GM12878 (cell line): Measurements from ENCODE around the gene KRT38. TPM values are rescaled to one million over a fixed set of nuclear protein-coding genes. Genes with fewer than 3 reads are reported as not detected.

Experiments
- ATAC-seq: fragments of 200-7000 bp; cut with Tn5 transposase; 3 replicates; pipeline ENCODE4 v1.9.1; 2020; ENCODE audit warnings: mild to moderate bottlenecking, moderate library complexity
- BruUV-seq: library from RNA; stranded (reverse); fragments of 400-500 nt; replicated peaks from 2 replicates; lab custom pipeline; 2021; lab: Mats Ljungman, UMichigan
- CTCF ChIA-PET: fragments of 300-600 bp; sonication (Branson Sonifier 250); formaldehyde crosslinking; extraction: SDS; loops from one replicate; lab custom pipeline; 2021; ENCODE audit warnings: inconsistent platforms; lab: Yijun Ruan, JAX
- POLR2A ChIA-PET: fragments of 350-600 bp; formaldehyde crosslinking; extraction: SDS; loops from one replicate; lab custom pipeline; 2021; ENCODE audit warnings: inconsistent platforms; lab: Charles Lee
- RAD21 ChIA-PET: fragments of 300-600 bp; sonication (Branson Sonifier 250); formaldehyde crosslinking; loops from one replicate; lab custom pipeline; 2023; ENCODE audit warnings: antibody characterized with exemption; ENCODE audit not compliant: unreplicated experiment; lab: Charles Lee
- SMC1A ChIA-PET: fragments of 300-600 bp; sonication (Branson Sonifier 250); formaldehyde crosslinking; loops from one replicate; lab custom pipeline; 2023; ENCODE audit not compliant: unreplicated experiment, uncharacterized antibody; lab: Charles Lee
- DNase-seq: peaks from one replicate; pipeline ENCODE4 v3.0.0-alpha.2; 2011; ENCODE audit warnings: low read depth, low spot score
- FAIRE-seq: peaks from 3 replicates; lab custom pipeline; 2011; peaks lifted over from hg19 to GRCh38; lab: Jason Lieb, UNC
- H2AFZ ChIP-seq: 2 replicates; pipeline ENCODE4 v1.6.0; 2011; ENCODE audit warnings: low read depth, low read length, control low read depth; ENCODE audit not compliant: control insufficient read depth
- H3K27ac ChIP-seq: 2 replicates; pipeline ENCODE4 v1.5.1; 2011; ENCODE audit warnings: control low read depth; ENCODE audit not compliant: control insufficient read depth, insufficient read depth
- H3K27me3 ChIP-seq, 2 experiments: replicated peaks in 1 of 2; 2 replicates each; pipeline versions ENCODE4 v1.6.0 to v1.6.1; 2011; ENCODE audit warnings: low read length in 1 of 2; ENCODE audit not compliant: control insufficient read depth in 2 of 2, insufficient read depth in 2 of 2
- H3K36me3 ChIP-seq, 2 experiments: 2 replicates each; pipeline ENCODE4 v1.5.1; 2011; ENCODE audit warnings: low read length in 1 of 2; ENCODE audit not compliant: control insufficient read depth in 2 of 2, insufficient read depth in 2 of 2
- H3K4me1 ChIP-seq: 2 replicates; pipeline ENCODE4 v1.6.1; 2011; ENCODE audit warnings: mild to moderate bottlenecking, low read length, moderate library complexity, mixed read lengths; ENCODE audit not compliant: control insufficient read depth, insufficient read depth
- H3K4me2 ChIP-seq: 2 replicates; pipeline ENCODE4 v1.6.0; 2011; ENCODE audit warnings: control low read depth; ENCODE audit not compliant: control insufficient read depth, insufficient read depth
- H3K4me3 ChIP-seq: fragments of 200-600 bp; sonication (generic); 2 replicates; pipeline ENCODE4 v1.5.1; 2016
- H3K79me2 ChIP-seq: 2 replicates; pipeline ENCODE4 v1.6.0; 2011; ENCODE audit warnings: low read length; ENCODE audit not compliant: control insufficient read depth, insufficient read depth
- H3K9ac ChIP-seq: 2 replicates; pipeline ENCODE4 v1.8.0; 2011; ENCODE audit warnings: low read length, control low read depth, mixed read lengths; ENCODE audit not compliant: control insufficient read depth, insufficient read depth
- H3K9me3 ChIP-seq: replicated peaks from 3 replicates; pipeline ENCODE4 v1.5.1; 2011; ENCODE audit warnings: mild to moderate bottlenecking, low read length; ENCODE audit not compliant: control insufficient read depth, insufficient read depth
- H4K20me1 ChIP-seq: 2 replicates; pipeline ENCODE4 v1.6.0; 2011; ENCODE audit not compliant: control insufficient read depth, insufficient read depth
- BACH1 ChIP-seq: fragments of 450-650 bp; IDR thresholded peaks from 2 replicates; pipeline ENCODE4 v1.6.1; 2017; ENCODE audit warnings: mild to moderate bottlenecking, borderline replicate concordance
- KDM1A ChIP-seq: fragments of 200-600 bp; sonication (generic); IDR thresholded peaks from 2 replicates; pipeline ENCODE4 v1.6.1; 2016; ENCODE audit warnings: borderline replicate concordance
- MEF2A ChIP-seq: IDR thresholded peaks from 2 replicates; pipeline ENCODE4 v1.6.1; 2011; ENCODE audit warnings: low read depth, mild to moderate bottlenecking, low read length, moderate library complexity; ENCODE audit not compliant: insufficient read depth
- MTA2 ChIP-seq: fragments of 450-650 bp; IDR thresholded peaks from 2 replicates; pipeline ENCODE4 v1.6.1; 2016; ENCODE audit warnings: low read depth, mild to moderate bottlenecking, moderate library complexity
- NR2F1 ChIP-seq: fragments of 450-650 bp; conservative IDR thresholded peaks from 2 replicates; pipeline ENCODE4 v1.6.1; 2017; ENCODE audit warnings: mild to moderate bottlenecking
- PML ChIP-seq: IDR thresholded peaks from 2 replicates; pipeline ENCODE4 v1.6.1; 2012; ENCODE audit warnings: low read length, inconsistent platforms
- RUNX3 ChIP-seq: IDR thresholded peaks from 2 replicates; pipeline ENCODE4 v1.6.1; 2012; ENCODE audit warnings: low read length, inconsistent platforms
- SMAD1 ChIP-seq: fragments of 450-650 bp; IDR thresholded peaks from 2 replicates; pipeline ENCODE4 v1.6.1; 2018; ENCODE audit warnings: mild to moderate bottlenecking, low read depth; ENCODE audit not compliant: partially characterized antibody
- SMARCA5 ChIP-seq: fragments of 450-650 bp; IDR thresholded peaks from 2 replicates; pipeline ENCODE4 v1.6.1; 2017; ENCODE audit warnings: mild to moderate bottlenecking
- SPI1 ChIP-seq: IDR thresholded peaks from 2 replicates; pipeline ENCODE4 v1.6.1; 2011; ENCODE audit warnings: low read depth, mild to moderate bottlenecking, low read length, moderate library complexity, borderline replicate concordance; ENCODE audit not compliant: insufficient read depth
- SRF ChIP-seq, 2 experiments: IDR thresholded peaks; 2 replicates each; pipeline ENCODE4 v1.6.1; 2011; ENCODE audit warnings: low read depth in 2 of 2, low read length in 2 of 2, mild to moderate bottlenecking in 1 of 2, moderate library complexity in 1 of 2
- TBL1XR1 ChIP-seq: IDR thresholded peaks from 2 replicates; pipeline ENCODE4 v1.6.1; 2012; ENCODE audit warnings: low read depth, low read length, improper control_type of control experiment
- ZNF274 ChIP-seq: IDR thresholded peaks from one replicate; pipeline ENCODE4 v1.8.0; 2011; ENCODE audit not compliant: insufficient read length, insufficient read depth
- WGBS: methylation state at CpG from one replicate; pipeline ENCODE4 v1.1.6; 2016; ENCODE audit warnings: low lambda C conversion rate; ENCODE audit not compliant: insufficient replicate concordance, insufficient coverage; ENCODE audit errors: missing lambda C conversion rate; 5-methylcytosine and 5-hydroxymethylcytosine counted together
- in situ Hi-C: fragments of 300-500 bp; cut with MboI; formaldehyde crosslinking; loops from 9 replicates; pipeline ENCODE4 v1.14.3; 2018; ENCODE audit warnings: mixed read lengths
- intact Hi-C: fragments of 100-400 bp; cut with micrococcal nuclease; formaldehyde crosslinking; loops from one replicate; pipeline ENCODE4 v1.14.2; 2022; ENCODE audit not compliant: unreplicated experiment
- polyA plus RNA-seq, 11 experiments: library from polyadenylated mRNA; depleted of rRNA in 4 of 11; unstranded in 6 of 11; stranded (reverse) in 5 of 11; fragments of >200 nt; fragmentation: Nextera tagmentation in 4 of 11; fragmentation: Illumina TruSeq in 1 of 11; extraction: Ambion mirVana in 4 of 11; extraction: Trizol in 1 of 11; gene quantifications; 1 replicate in 1 of 11; 2 replicates in 10 of 11; pipeline versions ENCODE4 v1.2.1 to v1.2.3, GENCODE V29; 2011 to 2016; ENCODE audit warnings: inconsistent platforms in 2 of 11, missing spikeins in 2 of 11, low read depth in 1 of 11
- total RNA-seq, 4 experiments: library from RNA; depleted of rRNA in 3 of 4; stranded (reverse); fragments of >200 nt in 3 of 4; fragmentation: Illumina TruSeq in 1 of 4; extraction: Trizol in 1 of 4; gene quantifications; 2 replicates each; pipeline versions ENCODE4 v1.2.1 to v1.2.3, GENCODE V29; 2013 to 2021

The KRT38 gene
- total and polyA plus RNA-seq, 10 of the 15 experiments (the other 5 are each of a cell fraction or from before 2014, with no cell fraction given), result not detected

DNA sequence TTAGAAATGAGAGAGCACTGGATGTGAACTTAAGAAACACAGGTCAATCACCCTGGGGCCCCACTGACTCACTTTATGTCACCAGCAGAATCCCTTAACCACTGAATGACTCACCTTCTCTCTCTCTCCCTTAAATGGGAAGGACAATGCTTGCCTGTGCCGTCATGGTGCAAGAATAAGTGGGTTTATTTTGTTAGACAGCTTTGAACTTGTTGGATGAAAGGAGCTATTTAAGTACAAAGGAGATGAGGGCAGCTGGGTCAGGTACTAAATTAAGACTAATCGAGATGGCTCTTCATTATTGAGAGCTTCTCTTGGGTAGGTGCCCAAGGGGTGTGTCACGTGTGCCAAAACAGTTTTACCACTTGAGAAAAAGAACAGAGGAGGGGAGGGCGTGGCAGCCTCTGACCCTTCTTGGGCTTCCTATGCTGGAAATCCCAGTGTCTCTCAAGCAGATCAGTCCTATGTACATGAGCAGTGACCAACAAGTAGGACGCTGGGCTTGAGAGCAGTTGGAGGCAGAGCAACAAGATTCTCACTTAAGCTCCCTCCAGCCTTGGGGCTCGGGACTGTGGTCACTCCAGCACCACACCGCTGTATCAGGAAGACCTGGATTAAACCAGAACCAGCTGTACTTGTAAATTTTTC lies 36.6 kb downstream of the KRT38 start:
- Histone ChIP-seq H3K4me1 (no peaks in the 10 kb centered on the region), H3K36me3 (no peaks in the 10 kb centered on the region), H3K9ac (no peak overlapping the region), H3K79me2 (no peaks in the 10 kb centered on the region), H3K9me3 (no peaks in the 10 kb centered on the region; the same call in 2 of the 3 replicates), H2AFZ (no peak overlapping the region), H3K27ac (no peak overlapping the region), H3K4me2 (no peak overlapping the region), H3K27me3 (0 out of 4 replicates have a peak, but pooled peaks cover 0 to 3% of the 10 kb centered on the region in 2 experiments), H4K20me1 (0 out of 2 replicates have a peak, but pooled peaks cover 4% of the 10 kb centered on the region), H3K4me3 (no peak overlapping the region)
- WGBS, result 6% methylated on average over 7 of the region's 7 CpGs
- FAIRE-seq (no peak), DNase-seq (no peak), ATAC-seq (peak; percentile 38)
- BruUV-seq, result no TSS peak
- ChIA-PET POLR2A (no interaction called here), SMC1A (interaction anchor here (0.9 to 1.1 kb wide), 3 partner anchors 13 to 788 kb away, joined by 3 read pairs; no protein-coding TSS in a partner anchor), RAD21 (no interaction called here), CTCF (interaction anchor here (0.7 to 1.8 kb wide), 3 partner anchors 10 to 13 kb away, joined by 3 to 6 read pairs (median 3); no protein-coding TSS in a partner anchor)
- in situ Hi-C loops (no loop called here), intact Hi-C loops (no loop called here)
- TF ChIP-seq NR2F1 (peak; percentile 34; the same call in 1 of the 2 replicates), MEF2A (no peak), MTA2 (0 out of 2 replicates have a peak, but pooled peaks have one; percentile 18), KDM1A (no peak), ZNF274 (no peak), SMARCA5 (no peak), TBL1XR1 (no peak), PML (no peak), RUNX3 (peak; percentile 18; the same call in 1 of the 2 replicates), SRF (IDR thresholded peaks at IDR 0.05; ENCODE audit: low read depth in 2 of 2, low read length in 2 of 2) (peak in 1 of 2 experiments; percentile 34; a peak in 1 of 4 replicates), SMAD1 (no peak), SPI1 (no peak), BACH1 (no peak)
